Measurements from ENCODE around the gene TXLNG.

The TXLNG gene

DNA sequence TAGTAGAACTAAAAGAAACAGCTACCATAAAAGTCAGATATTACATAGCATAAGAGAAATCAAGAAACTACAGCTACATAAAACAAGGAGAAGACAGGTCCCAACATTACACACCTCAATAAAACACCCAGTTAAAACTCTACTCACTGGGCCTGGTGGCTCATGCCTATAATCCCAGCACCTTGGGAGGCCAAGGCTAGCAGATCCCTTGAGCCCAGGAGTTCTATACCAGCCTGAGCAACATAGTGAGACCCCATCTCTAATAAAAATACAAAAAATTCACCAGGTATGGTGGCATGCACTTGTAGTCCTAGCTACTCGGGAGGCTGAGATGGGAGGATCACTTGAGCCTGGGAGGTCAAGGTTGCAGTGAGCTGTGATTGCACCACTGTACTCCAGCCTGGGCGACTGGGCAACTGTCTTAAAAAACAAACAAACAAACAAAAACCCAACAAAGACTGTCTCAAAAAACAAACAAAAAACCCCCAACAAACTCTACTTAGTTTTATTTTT is 15.2 kb upstream of the TXLNG start:
- H3K79me2 ChIP-seq = no peaks in the 10 kb centered on the region
- no peak overlapping the region for H3K27ac ChIP-seq
- no peak overlapping the region for H3K9ac ChIP-seq
- H3K36me3 ChIP-seq (ENCODE audit: control insufficient read depth, insufficient read depth, low read length) = no peaks in the 10 kb centered on the region
- no peaks in the 10 kb centered on the region for H3K27me3 ChIP-seq (ENCODE audit: control insufficient read depth, insufficient read depth, low read length)
- H3K4me1 ChIP-seq = no peaks in the 10 kb centered on the region
- no peak overlapping the region for H2AFZ ChIP-seq
- no peak overlapping the region for H3K4me2 ChIP-seq (ENCODE audit: low read length)
- TF ChIP-seq, protein P1, sequence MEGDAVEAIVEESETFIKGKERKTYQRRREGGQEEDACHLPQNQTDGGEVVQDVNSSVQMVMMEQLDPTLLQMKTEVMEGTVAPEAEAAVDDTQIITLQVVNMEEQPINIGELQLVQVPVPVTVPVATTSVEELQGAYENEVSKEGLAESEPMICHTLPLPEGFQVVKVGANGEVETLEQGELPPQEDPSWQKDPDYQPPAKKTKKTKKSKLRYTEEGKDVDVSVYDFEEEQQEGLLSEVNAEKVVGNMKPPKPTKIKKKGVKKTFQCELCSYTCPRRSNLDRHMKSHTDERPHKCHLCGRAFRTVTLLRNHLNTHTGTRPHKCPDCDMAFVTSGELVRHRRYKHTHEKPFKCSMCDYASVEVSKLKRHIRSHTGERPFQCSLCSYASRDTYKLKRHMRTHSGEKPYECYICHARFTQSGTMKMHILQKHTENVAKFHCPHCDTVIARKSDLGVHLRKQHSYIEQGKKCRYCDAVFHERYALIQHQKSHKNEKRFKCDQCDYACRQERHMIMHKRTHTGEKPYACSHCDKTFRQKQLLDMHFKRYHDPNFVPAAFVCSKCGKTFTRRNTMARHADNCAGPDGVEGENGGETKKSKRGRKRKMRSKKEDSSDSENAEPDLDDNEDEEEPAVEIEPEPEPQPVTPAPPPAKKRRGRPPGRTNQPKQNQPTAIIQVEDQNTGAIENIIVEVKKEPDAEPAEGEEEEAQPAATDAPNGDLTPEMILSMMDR (IDR thresholded peaks at IDR 0.05) = no peak
- H3K4me3 ChIP-seq (ENCODE audit: low read depth, low read length) = no peak overlapping the region
- H3K9me3 ChIP-seq (ENCODE audit: control insufficient read depth, low read length) = no peaks in the 10 kb centered on the region

DNA sequence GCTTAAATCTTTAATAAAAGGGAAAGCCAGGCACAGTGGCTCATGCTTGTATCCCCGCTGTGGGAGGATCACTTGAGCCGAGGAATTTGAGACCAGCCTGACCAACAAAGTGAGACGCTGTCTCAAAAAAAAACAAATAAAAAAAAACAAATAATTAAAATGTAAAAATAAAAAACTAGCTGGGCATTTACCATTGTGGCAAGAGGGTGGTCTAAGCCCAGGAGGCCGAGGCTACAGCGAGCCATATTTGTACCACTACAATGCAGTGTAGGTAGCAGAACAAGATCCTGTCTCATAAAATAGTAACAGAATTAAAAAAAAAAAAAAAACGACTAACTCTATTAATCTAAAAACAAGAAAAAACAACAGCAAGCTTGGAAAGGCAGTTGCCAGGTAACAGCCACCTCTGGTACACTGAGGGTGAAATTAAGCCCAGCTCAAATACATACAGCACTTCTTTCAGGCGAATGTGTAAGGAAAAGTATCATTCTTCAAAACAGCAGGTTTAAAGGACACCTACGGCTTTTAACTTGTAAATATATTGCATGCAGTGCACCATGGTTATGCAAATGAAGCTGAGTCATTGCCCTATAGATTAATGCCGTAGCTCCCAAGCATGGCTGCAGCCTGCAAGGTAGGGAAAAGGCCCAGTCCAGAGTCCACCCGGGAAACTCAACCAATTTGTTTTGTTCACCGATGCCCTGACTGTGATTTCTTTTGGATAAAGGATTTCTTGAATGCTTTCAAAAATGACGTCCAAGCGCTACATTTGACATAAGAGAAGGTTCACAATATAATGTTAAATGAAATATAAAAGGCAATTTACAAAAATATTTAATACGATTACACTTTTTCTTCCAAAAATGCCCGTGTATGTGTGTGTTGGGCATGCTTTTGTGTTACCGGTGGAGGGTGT is 14.5 kb upstream of the TXLNG start:
- Histone ChIP-seq H3K4me2 (ENCODE audit: low read length) (no peak overlapping the region), H3K9me3 (ENCODE audit: control insufficient read depth, low read length) (no peaks in the 10 kb centered on the region), H3K27me3 (ENCODE audit: control insufficient read depth, insufficient read depth, low read length) (no peaks in the 10 kb centered on the region), H2AFZ (no peak overlapping the region), H3K4me3 (ENCODE audit: low read depth, low read length) (no peak overlapping the region), H3K9ac (no peak overlapping the region), H3K27ac (no peak overlapping the region), H3K4me1 (no peaks in the 10 kb centered on the region), H3K79me2 (no peaks in the 10 kb centered on the region), H3K36me3 (ENCODE audit: control insufficient read depth, insufficient read depth, low read length) (no peaks in the 10 kb centered on the region)
- TF ChIP-seq, protein P1 (IDR thresholded peaks at IDR 0.05) = no peak

DNA sequence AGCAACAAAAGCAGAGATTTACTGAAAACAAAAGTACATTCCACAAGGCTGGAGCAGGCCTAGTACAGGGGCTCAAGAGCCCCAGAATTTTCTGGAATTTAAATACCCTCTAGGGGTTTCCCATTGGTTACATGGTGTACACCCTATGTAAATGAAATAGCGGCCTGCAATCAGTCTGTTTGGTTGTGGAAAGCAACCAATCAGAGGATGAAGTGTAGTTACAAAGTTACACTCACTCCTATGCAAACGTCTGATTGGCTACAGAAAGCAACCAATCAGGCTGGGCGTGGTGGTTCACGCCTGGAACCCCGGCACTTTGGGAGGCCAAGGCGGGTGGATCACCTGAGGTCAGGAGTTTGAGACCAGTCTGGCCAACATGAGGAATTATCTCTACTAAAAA is 13.8 kb upstream of the TXLNG start:
- Histone ChIP-seq H3K79me2 (no peaks in the 10 kb centered on the region), H3K9me3 (ENCODE audit: control insufficient read depth, low read length) (no peaks in the 10 kb centered on the region), H2AFZ (no peak overlapping the region), H3K4me2 (ENCODE audit: low read length) (no peak overlapping the region), H3K27me3 (ENCODE audit: control insufficient read depth, insufficient read depth, low read length) (no peaks in the 10 kb centered on the region), H3K4me1 (no peaks in the 10 kb centered on the region), H3K36me3 (ENCODE audit: control insufficient read depth, insufficient read depth, low read length) (no peaks in the 10 kb centered on the region), H3K9ac (no peak overlapping the region), H3K4me3 (ENCODE audit: low read depth, low read length) (no peak overlapping the region), H3K27ac (no peak overlapping the region)
- TF ChIP-seq, protein P1 (IDR thresholded peaks at IDR 0.05) = no peak

DNA sequence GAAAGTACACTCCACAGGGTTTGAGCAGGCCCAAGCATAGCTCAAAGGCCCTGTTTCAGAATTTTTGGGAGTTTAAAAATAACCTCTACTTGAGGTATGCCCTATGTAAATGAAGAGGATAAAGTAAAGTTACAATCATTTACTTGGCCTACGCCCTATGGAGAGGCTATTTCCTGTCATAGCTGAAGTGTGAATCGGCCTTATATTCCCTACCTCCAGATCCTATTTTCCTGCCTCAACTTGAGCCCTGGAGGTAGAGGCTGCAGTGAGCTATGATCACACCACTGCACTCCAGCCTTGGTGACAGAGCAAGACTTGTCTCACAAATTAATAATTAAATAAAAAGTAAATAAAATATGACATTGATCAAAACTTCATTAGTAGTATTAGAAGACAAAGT is 11.5 kb upstream of the TXLNG start:
- H3K27me3 ChIP-seq (ENCODE audit: control insufficient read depth, insufficient read depth, low read length) = no peaks in the 10 kb centered on the region
- no peak overlapping the region for H3K27ac ChIP-seq
- H3K9me3 ChIP-seq (ENCODE audit: control insufficient read depth, low read length) = no peaks in the 10 kb centered on the region
- no peaks in the 10 kb centered on the region for H3K79me2 ChIP-seq
- no peak overlapping the region for H3K9ac ChIP-seq
- TF ChIP-seq, protein P1 (IDR thresholded peaks at IDR 0.05) = no peak
- H3K36me3 ChIP-seq (ENCODE audit: control insufficient read depth, insufficient read depth, low read length) = no peaks in the 10 kb centered on the region
- H3K4me3 ChIP-seq (ENCODE audit: low read depth, low read length) = no peak overlapping the region
- no peak overlapping the region for H3K4me2 ChIP-seq (ENCODE audit: low read length)
- H2AFZ ChIP-seq = no peak overlapping the region
- no peaks in the 10 kb centered on the region for H3K4me1 ChIP-seq

All from parathyroid adenoma (tissue), 2 donors.